Progenitor cell of endocrine pancreas (in vitro differentiated cells): ENCODE measurements around the gene OCIAD1. TPM values are rescaled to one million over a fixed set of nuclear protein-coding genes. Genes with fewer than 3 reads are reported as not detected.
A peak's percentile ranks its signal among the peaks of the same experiment; 100 is the strongest.

ENCODE experiments used
- DNase-seq: peaks from one replicate; pipeline ENCODE4 v3.0.0; 2021; ENCODE audit warnings: low spot score; ENCODE audit not compliant: unreplicated experiment
- H3K27ac Mint-ChIP-seq: 2 replicates; pipeline ENCODE4 v1.8.0; 2021; ENCODE audit warnings: mild to moderate bottlenecking, moderate library complexity, mixed read lengths
- H3K27me3 Mint-ChIP-seq: 2 replicates; pipeline ENCODE4 v1.8.0; 2021; ENCODE audit warnings: mixed read lengths
- H3K36me3 Mint-ChIP-seq: 2 replicates; pipeline ENCODE4 v1.8.0; 2022; ENCODE audit warnings: mixed read lengths; ENCODE audit not compliant: insufficient read depth
- H3K4me1 Mint-ChIP-seq: 2 replicates; pipeline ENCODE4 v1.8.0; 2021; ENCODE audit warnings: low read depth, mixed read lengths
- H3K4me3 Mint-ChIP-seq: 2 replicates; pipeline ENCODE4 v1.8.0; 2021; ENCODE audit warnings: low read depth, mild to moderate bottlenecking, moderate library complexity, mixed read lengths
- H3K9me3 Mint-ChIP-seq: 2 replicates; pipeline ENCODE4 v1.8.0; 2021; ENCODE audit warnings: low read depth, mixed read lengths
- CTCF ChIP-seq: fragments of 200-600 bp; sonication (generic); IDR thresholded peaks from one replicate; pipeline ENCODE4 v1.5.0; 2021; ENCODE audit warnings: antibody characterized with exemption, mild to moderate bottlenecking; ENCODE audit not compliant: unreplicated experiment
- long read RNA-seq: library from polyadenylated mRNA; unstranded; transcript quantifications from one replicate; pipeline ENCODE4 v2.0.0, GENCODE V29; 2020
- total RNA-seq: library from RNA; stranded (reverse); gene quantifications from 2 replicates; pipeline ENCODE4 v1.2.1, GENCODE V29; 2021

OCIAD1 gene
- 145 and 150 TPM in 2 replicates for total RNA-seq
- long read RNA-seq, transcript OCIAD1-201 (9 exons, 1,414 nt): minor isoform, 34 of 123 reads
- long read RNA-seq, transcript OCIAD1-202 (9 exons, 1,594 nt): major isoform, 37 of 123 reads
- long read RNA-seq, partial matches to known transcripts: 17 of 123 reads
- long read RNA-seq, other reads (novel, unspliced or antisense): 29 of 123 reads

GRCh38 chr4:48830706-48831531 lies at the start of gene OCIAD1:
TSS of gene OCIAD1 (plus strand) at chr4:48831088. CDS start at chr4:48832625, 1,537 bp downstream.
- TF ChIP-seq CTCF: no peak
- peaks cover 8% of the 10 kb centered on the region for H3K36me3 Mint-ChIP-seq
- H3K4me3 Mint-ChIP-seq: peak within 1 kb of the TSS; percentile 99
- peak; percentile 90 for DNase-seq
- H3K9me3 Mint-ChIP-seq: no peaks in the 10 kb centered on the region
- no peaks in the 10 kb centered on the region for H3K27me3 Mint-ChIP-seq
- H3K27ac Mint-ChIP-seq: peak within 1 kb of the TSS; percentile 100
- H3K4me1 Mint-ChIP-seq: peaks cover 12% of the 10 kb centered on the region

- Mint-ChIP-seq H3K4me1 (peaks cover 22% of the 10 kb centered on the region), H3K27ac (no peak overlapping the region), H3K27me3 (no peaks in the 10 kb centered on the region), H3K36me3 (no peaks in the 10 kb centered on the region), H3K4me3 (no peak overlapping the region), H3K9me3 (no peaks in the 10 kb centered on the region)
- no peak for DNase-seq
- no peak for TF ChIP-seq CTCF
These were observed 48.9 kb upstream of the OCIAD1 start for GRCh38 chr4:48781968-48782367.

GRCh38 chr4:48785302-48785701 lies 45.6 kb upstream of the OCIAD1 start:
- peaks cover 9% of the 10 kb centered on the region for H3K4me1 Mint-ChIP-seq
- DNase-seq: no peak
- no peak for TF ChIP-seq CTCF
- no peaks in the 10 kb centered on the region for H3K9me3 Mint-ChIP-seq
- no peaks in the 10 kb centered on the region for H3K36me3 Mint-ChIP-seq
- H3K27ac Mint-ChIP-seq: no peak overlapping the region
- no peak overlapping the region for H3K4me3 Mint-ChIP-seq
- H3K27me3 Mint-ChIP-seq: no peaks in the 10 kb centered on the region

- Mint-ChIP-seq H3K4me3 (no peak overlapping the region), H3K36me3 (no peaks in the 10 kb centered on the region), H3K9me3 (no peaks in the 10 kb centered on the region), H3K27me3 (no peaks in the 10 kb centered on the region), H3K4me1 (peaks cover 4% of the 10 kb centered on the region), H3K27ac (no peak overlapping the region)
- DNase-seq: no peak
- TF ChIP-seq CTCF: no peak
These were observed 44.3 kb upstream of the OCIAD1 start for GRCh38 chr4:48786549-48786948.

- no peaks in the 10 kb centered on the region for H3K27me3 Mint-ChIP-seq
- no peak for TF ChIP-seq CTCF
- H3K36me3 Mint-ChIP-seq: no peaks in the 10 kb centered on the region
- peaks cover 4% of the 10 kb centered on the region for H3K4me1 Mint-ChIP-seq
- no peak overlapping the region for H3K4me3 Mint-ChIP-seq
- H3K9me3 Mint-ChIP-seq: no peaks in the 10 kb centered on the region
- no peak overlapping the region for H3K27ac Mint-ChIP-seq
- no peak for DNase-seq
These were observed 43.8 kb upstream of the OCIAD1 start for GRCh38 chr4:48787056-48787455.
